ENCODE data around the gene CHD9NB.
A peak's percentile ranks its signal among the peaks of the same experiment; 100 is the strongest.

Gene CHD9NB

DNA sequence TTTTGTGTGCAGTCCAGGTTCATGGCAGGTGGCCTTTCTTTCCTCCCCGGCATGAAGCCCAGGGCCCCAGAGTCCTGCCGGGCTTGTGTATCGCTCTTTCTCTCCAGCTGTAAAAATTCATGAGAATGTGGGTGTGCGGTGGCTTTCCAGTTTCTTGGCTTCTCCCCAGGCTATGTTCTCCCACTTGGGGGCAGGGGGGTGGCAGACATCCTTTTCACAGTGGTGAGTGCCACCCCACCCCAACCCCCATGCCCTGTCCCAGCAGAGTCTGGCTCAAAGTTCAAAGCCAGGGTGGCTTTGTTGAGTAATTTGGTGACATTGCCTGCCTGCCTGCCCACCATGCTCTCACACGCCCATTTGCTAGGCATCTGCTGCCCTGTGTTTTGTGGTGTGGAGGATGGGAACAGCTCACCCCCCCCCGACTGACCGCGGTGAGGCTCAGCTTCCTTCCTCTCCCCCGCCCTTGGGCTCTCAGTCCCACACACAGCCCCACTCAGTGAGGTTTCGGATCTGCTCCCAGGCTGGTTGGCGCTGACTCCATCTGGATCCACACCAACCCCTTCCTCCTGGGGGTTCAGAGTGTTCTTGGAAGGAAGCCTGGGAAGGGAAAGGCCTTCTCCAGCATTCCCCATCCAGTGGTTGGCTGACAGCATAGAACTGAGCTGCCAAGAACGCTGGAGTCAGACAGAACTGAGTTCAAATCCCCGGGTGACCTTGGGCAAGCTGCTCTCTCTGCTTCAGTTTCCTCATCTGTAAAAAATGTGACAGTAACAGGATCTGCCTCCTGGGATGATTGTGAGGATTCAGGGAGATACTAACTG is 38.1 kb upstream of the CHD9NB start:
- in situ Hi-C loops (cut with HindIII; ENCODE audit: low pct_unique_long_range_greater_than_20kb, low sequenced_read_pairs): no loop called here
- DNase-seq (ENCODE audit: low read depth in 1 of 2, low spot score in 1 of 2): no peak
- no peak for TF ChIP-seq JUND (IDR thresholded peaks at IDR 0.05; ENCODE audit: low read depth)

DNA sequence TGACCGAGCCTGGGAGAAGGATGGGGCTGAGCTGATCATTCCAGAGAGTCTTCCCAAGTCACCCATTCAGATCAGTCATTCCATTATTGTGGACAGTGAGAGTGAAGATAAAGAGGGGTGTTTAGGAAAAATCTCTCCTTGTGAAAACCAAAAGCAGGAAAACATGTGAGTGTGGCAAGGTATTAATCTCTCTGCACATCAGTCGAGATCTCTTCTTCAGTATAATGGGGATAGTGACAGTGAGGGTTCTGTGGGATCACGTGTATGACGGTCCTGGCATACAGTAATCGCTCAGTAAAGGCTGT is 37.5 kb upstream of the CHD9NB start:
- DNase-seq (ENCODE audit: low read depth in 1 of 2, low spot score in 1 of 2): no peak
- no peak for TF ChIP-seq JUND (IDR thresholded peaks at IDR 0.05; ENCODE audit: low read depth)
- in situ Hi-C loops (cut with HindIII; ENCODE audit: low pct_unique_long_range_greater_than_20kb, low sequenced_read_pairs): no loop called here

DNA sequence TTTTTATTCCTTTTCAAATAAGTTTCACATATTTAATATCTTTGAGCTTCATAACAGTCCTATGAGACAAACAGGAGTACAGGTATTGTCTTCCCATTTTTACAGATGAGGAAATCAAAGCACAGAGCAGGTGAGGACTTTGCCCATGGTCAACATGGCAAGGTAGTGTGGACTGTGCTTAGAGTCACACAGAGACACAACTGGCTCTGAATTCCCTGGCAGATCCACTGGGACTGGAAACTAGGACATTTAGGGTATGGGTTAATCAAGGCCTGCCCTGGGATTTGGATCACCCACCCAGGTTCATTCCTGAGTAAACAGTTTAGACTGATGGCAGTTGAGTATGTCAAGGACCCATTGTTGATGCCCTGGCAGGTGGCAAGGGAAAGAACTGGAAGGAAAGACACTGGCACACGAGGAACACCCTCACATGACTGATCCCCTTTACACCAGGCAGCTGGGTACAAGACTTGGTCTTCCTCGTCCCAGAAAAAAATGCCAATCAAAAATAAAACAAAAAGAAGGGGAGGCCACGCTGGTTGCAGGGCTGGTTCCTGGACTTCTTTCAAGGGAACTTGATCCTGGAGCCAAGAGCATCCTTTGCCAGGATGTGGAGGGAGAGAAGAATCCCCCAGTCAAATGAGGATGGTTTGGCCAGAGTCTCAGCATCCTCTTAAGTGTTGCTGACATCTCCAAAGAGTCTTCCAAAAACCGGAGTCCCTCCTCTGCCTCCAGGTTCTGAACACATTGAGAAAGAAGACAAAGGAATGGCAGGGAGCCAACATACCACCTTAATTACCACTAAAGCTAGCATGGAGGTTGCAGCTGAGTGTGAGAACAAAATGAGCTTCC is 37.0 kb upstream of the CHD9NB start:
- no peak for TF ChIP-seq JUND (IDR thresholded peaks at IDR 0.05; ENCODE audit: low read depth)

DNA sequence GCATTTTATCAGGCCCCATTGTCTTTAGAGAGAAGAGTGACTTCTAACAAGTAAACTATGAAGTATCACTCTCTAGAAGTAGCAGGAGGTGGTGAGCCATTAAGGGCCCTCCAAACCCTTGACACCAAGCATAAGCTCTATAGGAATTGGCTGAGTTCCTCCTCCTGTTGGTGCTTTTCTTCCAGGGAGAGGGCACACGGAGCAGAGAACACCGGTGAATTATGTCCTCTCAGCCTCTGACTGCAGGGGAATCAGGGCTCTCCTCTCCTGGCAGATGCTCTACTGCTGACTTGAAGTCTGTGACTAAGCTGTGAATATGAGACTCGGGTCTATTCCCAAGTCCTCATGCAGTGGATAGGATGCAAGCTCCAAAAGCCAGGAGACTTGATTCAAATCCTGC is 34.4 kb upstream of the CHD9NB start:
- in situ Hi-C loops (cut with HindIII; ENCODE audit: low pct_unique_long_range_greater_than_20kb, low sequenced_read_pairs): no loop called here

More for the DNA sequence above, 37.0 kb upstream of the CHD9NB start:
- no peak for DNase-seq (ENCODE audit: low read depth in 1 of 2, low spot score in 1 of 2)
- in situ Hi-C loops (cut with HindIII; ENCODE audit: low pct_unique_long_range_greater_than_20kb, low sequenced_read_pairs): no loop called here

DNA sequence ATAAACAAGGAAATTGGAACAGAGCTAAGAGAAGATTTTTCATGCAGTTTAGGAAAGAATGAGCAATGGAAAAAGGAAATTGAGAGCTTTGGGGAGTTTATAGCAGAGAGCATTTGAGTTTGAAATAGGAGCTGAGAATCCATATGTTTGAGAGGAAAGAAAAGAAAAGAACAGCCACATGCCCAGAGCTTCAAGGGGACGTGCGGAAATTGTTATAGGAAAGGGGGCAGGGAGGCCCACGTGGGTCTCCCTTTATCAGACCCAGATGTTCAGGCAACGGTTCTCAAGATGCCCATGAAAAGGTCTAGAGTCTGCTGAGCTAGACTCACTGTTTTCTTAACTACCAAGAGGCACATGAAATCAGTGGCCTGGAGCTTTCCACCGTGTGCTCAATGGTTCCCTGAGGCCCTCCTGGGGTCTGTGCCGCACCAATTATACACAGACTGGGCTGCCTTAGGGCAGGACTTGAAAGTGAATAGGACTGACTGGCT is 33.3 kb upstream of the CHD9NB start:
- DNase-seq (ENCODE audit: low read depth in 1 of 2, low spot score in 1 of 2): no peak
- in situ Hi-C loops (cut with HindIII; ENCODE audit: low pct_unique_long_range_greater_than_20kb, low sequenced_read_pairs): no loop called here
- no peak for TF ChIP-seq JUND (IDR thresholded peaks at IDR 0.05; ENCODE audit: low read depth)

More for the DNA sequence above, 34.4 kb upstream of the CHD9NB start:
- no peak for TF ChIP-seq JUND (IDR thresholded peaks at IDR 0.05; ENCODE audit: low read depth)
- DNase-seq (ENCODE audit: low read depth in 1 of 2, low spot score in 1 of 2): no peak

DNA sequence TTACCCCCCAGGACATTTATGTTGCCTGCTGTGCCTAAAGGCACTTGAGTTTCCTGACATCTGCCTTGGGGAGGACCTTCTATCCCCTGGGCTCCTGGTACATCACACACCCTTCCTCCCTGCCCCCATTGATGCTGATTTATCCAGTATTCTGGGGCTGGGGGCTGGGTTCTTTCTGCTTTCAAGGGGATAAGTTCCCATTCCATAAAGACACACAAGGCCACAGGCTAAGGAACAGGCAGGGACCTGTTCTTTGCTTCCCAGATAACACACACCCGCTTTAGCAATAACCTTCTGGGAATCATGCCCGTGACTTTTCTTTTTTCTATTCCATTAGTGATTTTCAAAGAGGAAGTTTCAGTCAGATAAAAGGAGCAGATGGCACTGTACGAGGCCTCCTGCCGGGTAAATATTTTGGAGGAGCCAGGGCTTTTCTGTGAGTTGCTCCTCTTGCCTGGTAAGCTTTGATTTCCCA is 32.7 kb upstream of the CHD9NB start:
- no peak for TF ChIP-seq JUND (IDR thresholded peaks at IDR 0.05; ENCODE audit: low read depth)
- no peak for DNase-seq (ENCODE audit: low read depth in 1 of 2, low spot score in 1 of 2)
- in situ Hi-C loops (cut with HindIII; ENCODE audit: low pct_unique_long_range_greater_than_20kb, low sequenced_read_pairs): no loop called here

DNA sequence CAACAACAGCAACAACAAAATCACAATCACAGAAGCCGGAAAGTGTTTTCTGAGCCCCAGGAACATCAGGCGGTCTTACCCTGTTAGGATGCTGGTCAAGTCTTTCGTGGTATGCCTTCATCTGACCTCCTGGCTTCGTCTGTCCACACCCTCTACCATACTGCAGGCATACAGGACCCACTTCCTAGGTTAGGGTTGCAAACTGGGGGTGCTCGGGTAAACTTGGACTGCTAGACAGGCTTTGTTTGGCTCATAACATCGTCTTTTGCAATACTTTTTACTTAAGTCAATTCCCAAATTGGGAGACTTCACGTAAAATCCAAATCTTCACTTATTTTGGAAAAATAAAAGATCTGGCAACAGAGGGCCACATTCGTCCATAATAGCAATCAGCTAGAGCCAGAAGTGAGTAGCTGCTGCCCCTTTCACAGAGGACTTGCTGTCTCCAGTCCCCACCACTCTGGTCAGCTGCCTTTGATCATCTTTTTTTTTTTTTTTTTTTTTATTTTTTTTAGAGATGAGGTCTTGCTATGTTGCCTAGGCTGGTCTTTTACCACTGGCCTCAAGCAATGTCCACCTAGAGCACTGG is 32.1 kb upstream of the CHD9NB start:
- in situ Hi-C loops (cut with HindIII; ENCODE audit: low pct_unique_long_range_greater_than_20kb, low sequenced_read_pairs): no loop called here
- no peak for DNase-seq (ENCODE audit: low read depth in 1 of 2, low spot score in 1 of 2)
- TF ChIP-seq JUND (IDR thresholded peaks at IDR 0.05; ENCODE audit: low read depth): no peak

DNA sequence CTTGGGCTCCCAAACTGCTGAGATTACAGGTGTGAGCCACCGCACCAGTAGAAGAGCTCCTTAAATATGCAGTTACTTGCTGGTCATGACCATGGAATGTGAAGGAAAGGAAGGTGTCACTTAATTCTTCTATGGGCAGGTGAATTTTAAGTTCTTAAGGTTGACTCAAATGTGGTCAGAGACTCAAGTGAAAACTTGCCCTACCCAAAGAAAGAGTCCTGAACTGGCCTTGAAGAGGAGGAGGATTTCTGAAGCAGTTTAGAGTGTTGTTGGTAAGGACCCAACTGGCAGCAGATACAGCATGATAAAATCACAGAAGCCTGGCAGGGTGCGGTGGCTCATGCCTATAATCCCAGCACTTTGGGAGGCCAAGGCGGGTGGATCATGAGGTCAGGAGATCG is 31.4 kb upstream of the CHD9NB start:
- DNase-seq (ENCODE audit: low read depth in 1 of 2, low spot score in 1 of 2): peak in 1 of 2 experiments; percentile 48
- no peak for TF ChIP-seq JUND (IDR thresholded peaks at IDR 0.05; ENCODE audit: low read depth)
- in situ Hi-C loops (cut with HindIII; ENCODE audit: low pct_unique_long_range_greater_than_20kb, low sequenced_read_pairs): no loop called here

DNA sequence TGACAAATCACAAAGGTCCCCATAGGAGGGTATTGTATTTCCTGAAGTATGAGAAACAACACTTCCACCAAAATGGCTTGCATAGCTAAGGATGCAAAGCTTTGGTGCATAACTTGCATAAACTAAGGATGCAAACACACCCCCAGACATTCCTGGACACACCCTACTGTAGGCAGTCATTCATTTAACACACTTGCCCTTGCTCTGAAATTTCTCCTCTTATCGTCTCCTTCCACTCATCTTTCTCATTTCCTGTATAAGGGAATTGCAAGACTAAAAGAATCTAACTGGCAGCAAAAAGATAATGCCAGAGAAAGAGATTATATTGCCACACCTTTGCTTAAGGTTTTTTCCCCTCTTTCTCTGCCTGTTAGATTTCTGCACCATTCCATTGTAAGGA is 30.4 kb upstream of the CHD9NB start:
- in situ Hi-C loops (cut with HindIII; ENCODE audit: low pct_unique_long_range_greater_than_20kb, low sequenced_read_pairs): no loop called here
- no peak for TF ChIP-seq JUND (IDR thresholded peaks at IDR 0.05; ENCODE audit: low read depth)
- DNase-seq (ENCODE audit: low read depth in 1 of 2, low spot score in 1 of 2): no peak

DNA sequence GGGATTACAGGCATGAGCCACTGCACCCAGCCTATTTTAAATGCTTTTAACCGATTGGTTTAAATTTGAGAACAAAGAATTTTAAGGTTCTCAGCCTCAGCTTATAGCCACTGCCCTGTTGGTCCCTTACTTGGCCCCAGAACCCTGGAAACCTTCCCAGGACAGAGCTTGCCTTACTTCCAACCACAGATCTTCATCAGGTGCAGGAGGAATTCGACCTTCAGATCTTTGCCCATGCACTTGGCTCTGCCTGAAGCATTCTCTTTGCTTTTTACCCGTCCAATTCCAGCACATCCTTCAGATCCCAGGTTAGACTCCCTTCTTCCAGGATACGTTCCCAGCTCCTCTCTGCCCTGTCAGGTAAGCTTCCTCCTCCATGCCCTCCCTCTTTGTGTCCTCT is 29.8 kb upstream of the CHD9NB start:
- TF ChIP-seq JUND (IDR thresholded peaks at IDR 0.05; ENCODE audit: low read depth): no peak
- in situ Hi-C loops (cut with HindIII; ENCODE audit: low pct_unique_long_range_greater_than_20kb, low sequenced_read_pairs): no loop called here
- peak in 1 of 2 experiments; percentile 69 for DNase-seq (ENCODE audit: low read depth in 1 of 2, low spot score in 1 of 2)

DNA sequence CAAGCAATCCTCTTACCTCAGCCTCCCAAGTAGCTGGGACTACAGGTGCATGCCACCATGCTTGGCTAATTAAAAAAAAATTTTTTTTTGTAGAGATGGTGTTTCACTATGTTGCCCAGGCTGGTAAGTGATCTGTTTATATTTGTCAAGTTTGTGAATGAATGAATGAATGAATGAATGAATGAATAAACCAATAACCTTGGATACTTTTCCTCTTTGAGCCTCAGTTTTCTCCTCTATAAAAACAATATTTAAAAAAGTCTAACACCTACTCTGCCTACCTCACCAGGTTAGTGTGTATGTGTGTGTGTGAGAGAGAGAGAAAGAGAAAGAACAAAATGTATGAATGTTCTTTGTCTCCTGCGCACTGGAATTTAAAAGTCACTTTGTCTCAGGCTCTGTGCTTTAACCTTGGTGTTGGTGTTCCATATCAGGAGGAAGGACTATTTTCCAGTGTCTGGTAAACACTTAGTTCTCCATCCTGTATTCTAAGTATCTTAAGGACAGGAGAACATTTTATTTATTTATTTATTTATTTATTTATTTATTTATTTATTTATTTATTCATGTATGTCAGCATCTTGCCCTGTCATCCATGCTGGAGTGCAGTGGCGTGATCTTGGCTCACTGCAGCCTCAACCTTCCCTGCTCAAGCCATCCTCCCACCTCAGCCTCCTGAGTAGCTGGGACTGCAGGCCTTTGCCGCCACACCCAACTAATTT is 29.1 kb upstream of the CHD9NB start:
- TF ChIP-seq JUND (IDR thresholded peaks at IDR 0.05; ENCODE audit: low read depth): no peak
- no peak for DNase-seq (ENCODE audit: low read depth in 1 of 2, low spot score in 1 of 2)
- in situ Hi-C loops (cut with HindIII; ENCODE audit: low pct_unique_long_range_greater_than_20kb, low sequenced_read_pairs): no loop called here

DNA sequence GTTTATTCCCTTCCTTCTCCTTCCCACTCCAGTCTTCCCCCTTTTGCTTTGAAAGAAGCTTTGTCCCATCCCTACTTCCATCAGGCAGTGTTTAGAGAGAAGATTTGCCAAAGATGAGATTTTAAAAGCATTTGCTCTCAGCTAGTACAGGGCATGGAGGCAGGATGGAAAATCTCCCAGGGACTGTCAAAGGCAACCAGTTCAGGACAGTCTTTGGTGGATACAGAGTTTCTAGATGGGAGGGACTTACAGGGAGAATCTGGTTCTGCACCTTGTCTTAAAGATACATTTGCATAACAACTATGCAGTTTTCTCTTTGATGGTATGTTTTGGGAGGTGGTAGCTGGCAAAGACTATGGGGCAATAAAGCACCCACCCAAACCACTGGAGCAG is 28.3 kb upstream of the CHD9NB start:
- TF ChIP-seq JUND (IDR thresholded peaks at IDR 0.05; ENCODE audit: low read depth): no peak
- DNase-seq (ENCODE audit: low read depth in 1 of 2, low spot score in 1 of 2): no peak
- in situ Hi-C loops (cut with HindIII; ENCODE audit: low pct_unique_long_range_greater_than_20kb, low sequenced_read_pairs): no loop called here
